Erythroblast (primary cell): ENCODE measurements around the gene PCMTD2.

ENCODE experiments used
- GATA1 ChIP-seq: IDR thresholded peaks from 2 replicates; pipeline ENCODE4 v1.6.1; 2011; ENCODE audit warnings: low read depth, mild to moderate bottlenecking, control low read depth, low read length, moderate library complexity
- POLR2A ChIP-seq: IDR thresholded peaks from 2 replicates; pipeline ENCODE4 v1.6.1; 2011; ENCODE audit warnings: mild to moderate bottlenecking, low read length

DNA sequence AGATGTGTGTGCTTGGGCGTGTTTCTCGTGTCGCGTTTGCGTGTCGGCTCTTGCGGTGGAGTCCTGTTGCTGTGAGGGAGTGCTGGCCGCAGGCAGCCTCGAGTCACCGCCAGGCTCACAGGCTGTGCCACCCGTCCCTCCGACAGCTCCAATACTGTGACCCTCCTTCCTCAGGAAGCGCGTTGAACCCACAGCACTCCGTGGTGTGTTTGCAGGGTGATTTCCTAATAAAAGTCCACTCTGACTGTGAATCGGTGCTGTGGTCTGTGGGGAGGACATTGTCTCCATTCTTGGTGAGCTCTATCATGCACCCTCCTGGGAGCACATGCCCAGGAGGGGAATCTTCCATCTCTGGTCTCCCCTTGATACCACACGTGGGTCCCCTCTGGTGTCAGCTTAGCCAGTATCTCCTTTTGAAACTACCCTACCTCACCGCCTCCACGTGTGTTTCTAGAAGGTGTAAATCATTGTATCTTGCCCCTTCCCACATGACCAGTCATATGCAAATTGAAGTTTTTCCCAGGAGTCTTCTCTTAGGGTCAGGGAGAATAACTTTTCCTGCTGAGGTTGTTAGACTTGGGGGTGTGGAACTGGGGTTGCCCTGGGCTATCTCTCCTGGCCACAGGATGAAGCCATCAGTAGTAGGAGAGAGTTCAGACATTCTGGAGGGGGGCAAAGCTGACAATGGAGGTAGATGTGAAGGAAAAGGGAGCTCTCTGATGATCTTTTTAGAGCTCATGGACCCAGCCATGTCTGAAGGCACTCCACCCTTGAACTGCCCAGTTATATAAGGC, 13.3 kb upstream of the PCMTD2 start:
- TF ChIP-seq POLR2A (no peak), GATA1 (no peak)
